ENCODE measurements around the gene OPCML.

The OPCML gene

DNA sequence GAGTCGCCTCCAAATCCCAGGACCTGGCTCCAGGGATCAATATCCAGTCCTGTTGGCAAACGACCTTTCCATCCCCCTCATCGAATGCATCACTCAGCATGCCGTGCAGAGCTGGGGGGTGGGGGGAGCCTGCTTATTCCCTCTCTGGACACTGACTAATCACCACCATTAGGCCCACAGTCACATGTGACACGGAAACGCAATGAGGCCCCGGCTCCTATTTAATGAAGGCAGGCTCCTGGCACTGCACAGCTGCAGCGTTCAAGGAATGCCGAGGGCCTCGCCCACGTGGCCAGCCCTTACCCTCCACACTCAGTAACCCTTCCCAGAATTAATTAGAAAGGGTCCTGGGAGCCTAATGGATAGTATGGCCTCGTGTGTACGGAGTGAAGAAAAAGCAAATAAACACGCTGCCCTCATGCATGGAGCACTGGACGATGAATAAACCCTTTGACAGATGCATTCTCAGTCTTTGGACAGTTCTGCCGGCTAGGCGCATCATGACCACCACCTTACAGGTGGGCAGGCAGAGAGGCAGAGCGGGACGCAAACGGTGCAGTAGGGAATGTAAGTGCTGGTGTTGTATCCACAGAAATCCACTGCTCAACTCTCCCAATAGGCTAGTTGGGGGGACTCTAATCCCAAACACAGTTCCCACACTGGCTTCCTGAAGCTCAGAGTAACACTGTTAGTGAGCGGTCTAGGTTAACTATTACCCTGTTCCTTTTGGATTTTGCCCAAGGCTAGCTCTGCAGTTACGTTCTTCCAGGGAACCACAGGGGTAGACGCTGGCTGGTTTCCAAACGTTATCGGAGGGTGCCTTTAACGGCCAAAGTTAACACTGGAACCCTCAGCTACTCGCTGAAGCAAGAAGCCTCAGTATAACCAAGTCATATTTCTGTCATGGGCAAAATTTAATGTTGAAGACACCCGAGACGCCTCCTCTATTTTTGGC lies 490.1 kb downstream of the OPCML start:
- no peak for DNase-seq (ENCODE audit: low read depth in 2 of 2, low spot score in 1 of 2)

DNA sequence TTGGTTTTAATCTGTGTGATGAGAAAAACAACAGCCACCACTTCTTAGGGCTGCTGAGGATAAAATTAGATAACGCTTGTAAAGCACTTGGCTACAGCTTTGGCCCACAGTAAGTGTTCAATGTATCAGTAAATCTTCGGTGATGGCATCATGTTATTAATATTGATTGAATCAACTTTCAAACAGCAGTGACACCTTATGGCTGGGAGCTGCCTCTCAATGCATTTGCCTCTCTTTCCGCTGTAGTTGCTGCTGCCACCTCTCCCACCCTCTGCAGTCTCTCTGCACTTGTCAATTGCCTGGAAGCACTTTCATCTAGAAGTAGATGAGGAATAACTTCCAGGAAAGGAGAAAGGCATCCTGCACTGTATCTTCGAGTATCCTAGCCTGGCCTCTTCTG lies 491.1 kb downstream of the OPCML start:
- no peak for DNase-seq (ENCODE audit: low read depth in 2 of 2, low spot score in 1 of 2)

DNA sequence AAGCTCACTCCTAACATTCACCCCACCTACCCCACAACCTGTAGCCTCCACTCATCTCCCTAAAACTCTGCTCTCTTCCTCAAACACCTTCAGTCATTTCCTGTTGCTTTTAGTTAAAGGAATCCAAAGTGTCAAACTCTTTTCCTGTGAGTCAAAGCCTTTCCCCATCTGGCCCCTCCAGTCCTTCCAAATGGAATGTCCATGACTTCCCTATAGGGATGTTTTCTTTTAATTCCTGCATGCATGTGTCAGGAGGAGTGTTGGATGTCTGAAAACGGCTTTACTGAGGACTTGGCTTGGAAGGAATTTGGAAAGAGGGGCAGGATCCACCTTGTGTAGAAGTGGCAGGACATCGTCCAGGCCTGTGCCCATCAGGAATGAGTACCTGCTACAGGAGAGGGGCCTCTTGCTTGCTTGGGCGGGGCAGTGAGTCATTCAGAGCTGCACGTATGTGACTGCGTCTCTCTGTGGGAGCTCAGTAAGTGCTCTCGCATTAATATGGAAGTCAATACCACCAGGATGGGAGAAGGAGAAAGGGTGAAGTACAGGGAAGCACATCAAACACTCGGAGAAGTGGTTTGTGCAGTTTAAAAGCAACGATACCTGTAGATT lies 491.9 kb downstream of the OPCML start:
- DNase-seq (ENCODE audit: low read depth in 2 of 2, low spot score in 1 of 2), result no peak

DNA sequence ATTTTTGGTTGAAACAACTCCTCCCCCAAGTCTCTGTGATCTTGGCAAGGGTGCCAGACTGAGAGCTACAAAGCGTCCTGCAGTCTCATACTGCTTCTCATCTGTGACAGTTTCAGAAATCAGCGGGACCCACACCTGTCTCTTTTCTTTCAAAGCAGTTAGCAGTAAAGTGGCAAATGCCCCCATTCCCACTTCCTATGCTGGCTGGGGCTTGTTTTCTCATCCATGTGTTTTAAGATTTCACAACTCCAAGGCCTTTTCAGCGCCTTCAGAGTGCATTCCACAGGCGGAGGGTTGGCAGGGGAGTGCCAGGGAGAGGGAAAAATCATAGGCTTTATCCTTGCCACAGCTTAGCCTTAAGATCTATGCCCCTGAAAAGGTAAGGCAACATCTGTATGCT lies 493.5 kb downstream of the OPCML start:
- DNase-seq (ENCODE audit: low read depth in 2 of 2, low spot score in 1 of 2), result no peak

DNA sequence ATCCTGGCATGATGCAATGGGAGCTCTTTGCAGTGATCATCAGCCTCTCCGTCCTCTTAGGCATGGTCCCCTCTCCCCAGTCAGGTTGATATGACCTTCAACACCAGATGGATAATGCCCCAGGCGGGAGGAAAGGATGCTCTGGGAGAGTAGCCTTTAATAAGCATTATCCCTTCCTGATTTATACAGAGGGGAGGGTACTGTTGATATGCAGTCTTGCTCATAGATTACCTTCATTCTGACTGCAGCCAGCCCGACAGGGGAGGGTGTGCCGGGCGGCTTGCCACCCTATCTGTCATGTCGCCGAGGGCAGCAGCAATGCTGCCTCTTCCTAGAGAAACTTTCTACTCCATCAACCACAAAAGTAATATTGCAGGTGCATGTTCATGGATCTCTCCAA lies 497.4 kb downstream of the OPCML start:
- DNase-seq (ENCODE audit: low read depth in 2 of 2, low spot score in 1 of 2), result no peak

DNA sequence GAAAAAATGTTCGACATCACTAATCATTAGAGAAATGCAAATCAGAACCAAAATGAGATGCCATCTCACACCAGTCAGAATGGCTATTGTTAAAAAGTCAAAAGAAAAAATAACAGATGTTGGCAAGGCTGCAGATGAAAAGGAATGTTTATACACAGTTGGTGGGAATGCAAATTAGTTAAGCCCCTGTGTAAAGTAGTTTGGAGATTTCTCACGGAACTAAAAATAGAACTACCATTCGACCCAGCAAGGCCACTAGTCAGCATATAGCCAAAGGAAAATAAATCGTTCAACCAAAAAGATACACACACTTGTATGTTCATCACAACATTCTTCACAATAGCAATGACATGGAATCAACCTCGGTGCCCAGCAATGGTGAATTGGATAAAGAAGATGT lies 503.2 kb downstream of the OPCML start:
- no peak for DNase-seq (ENCODE audit: low read depth in 2 of 2, low spot score in 1 of 2)

DNA sequence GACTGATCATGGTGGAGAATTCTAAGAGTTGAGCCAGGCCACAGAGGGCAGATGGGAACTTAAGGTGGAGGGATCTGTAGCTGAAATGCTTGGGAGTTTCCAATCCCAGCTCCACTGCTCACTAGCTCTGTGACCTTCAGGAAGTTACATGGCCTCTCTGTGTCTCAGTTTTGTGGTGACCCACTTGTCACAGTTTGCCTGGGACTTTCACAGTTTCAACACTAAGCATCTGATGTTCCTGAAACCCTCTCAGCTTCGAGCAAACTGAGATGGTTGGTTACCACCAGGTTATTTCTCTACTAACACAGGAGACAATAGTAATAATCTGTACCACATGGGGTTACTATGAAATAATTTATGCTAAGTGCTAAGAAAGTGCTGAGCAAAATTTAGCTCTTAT lies 505.3 kb downstream of the OPCML start:
- no peak for DNase-seq (ENCODE audit: low read depth in 2 of 2, low spot score in 1 of 2)

DNA sequence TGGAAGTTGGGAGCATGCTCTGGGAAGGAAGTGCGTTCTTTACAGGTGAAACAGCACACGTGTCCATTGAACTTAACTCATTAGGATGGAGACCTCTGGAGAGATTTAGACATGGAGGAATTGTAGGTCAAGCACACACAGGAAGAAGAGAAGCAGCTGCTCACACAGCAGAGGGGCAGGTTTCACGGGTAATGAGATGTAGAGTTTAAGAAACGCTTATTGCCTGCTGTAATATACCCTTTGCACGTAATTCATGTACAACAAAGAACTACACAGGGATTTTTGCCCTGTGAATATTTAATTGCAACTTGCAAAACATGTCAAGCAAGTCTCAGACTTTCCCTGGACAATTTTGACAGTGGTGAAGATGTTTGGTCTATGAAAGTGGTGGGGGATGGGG lies 508.0 kb downstream of the OPCML start:
- no peak for DNase-seq (ENCODE audit: low read depth in 2 of 2, low spot score in 1 of 2)

DNA sequence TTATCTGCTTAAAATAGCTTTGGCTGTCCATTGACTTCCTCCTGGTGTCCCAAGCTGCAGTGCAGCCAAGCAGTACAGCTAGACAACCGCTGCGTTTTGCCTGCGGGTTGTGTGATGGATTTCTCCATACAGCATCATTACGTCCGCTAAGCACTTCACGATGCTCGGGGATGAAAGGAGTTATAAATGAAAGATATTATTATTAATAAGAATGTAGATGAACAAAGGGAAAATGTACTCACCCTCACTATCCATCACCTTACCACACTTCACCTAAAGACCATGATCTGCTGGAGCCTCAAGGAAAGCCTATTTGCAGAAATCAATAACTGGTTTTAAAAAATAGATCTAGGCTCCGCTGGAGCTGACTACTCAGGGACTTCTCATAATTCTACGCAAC lies 509.1 kb downstream of the OPCML start:
- DNase-seq (ENCODE audit: low read depth in 2 of 2, low spot score in 1 of 2), result no peak

DNA sequence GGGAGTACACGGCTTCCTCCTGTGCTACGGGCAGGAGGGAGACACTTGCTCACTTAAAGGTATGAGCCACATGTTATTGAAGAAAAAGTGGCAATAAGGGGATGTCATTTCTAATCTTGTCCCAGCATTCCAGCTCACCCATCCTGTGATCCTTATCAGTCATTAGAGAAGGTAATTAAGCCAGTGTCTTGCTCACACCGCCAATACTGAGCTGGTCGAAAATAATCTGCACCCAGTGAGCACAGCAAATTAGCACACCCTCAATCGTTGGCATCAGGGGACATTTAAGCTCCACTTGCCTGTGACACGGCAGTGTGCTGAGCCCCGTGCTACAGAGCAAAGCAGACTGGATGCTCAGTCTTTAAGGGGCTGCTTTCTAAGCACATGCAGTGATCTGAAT lies 510.7 kb downstream of the OPCML start:
- DNase-seq (ENCODE audit: low read depth in 2 of 2, low spot score in 1 of 2), result no peak

DNA sequence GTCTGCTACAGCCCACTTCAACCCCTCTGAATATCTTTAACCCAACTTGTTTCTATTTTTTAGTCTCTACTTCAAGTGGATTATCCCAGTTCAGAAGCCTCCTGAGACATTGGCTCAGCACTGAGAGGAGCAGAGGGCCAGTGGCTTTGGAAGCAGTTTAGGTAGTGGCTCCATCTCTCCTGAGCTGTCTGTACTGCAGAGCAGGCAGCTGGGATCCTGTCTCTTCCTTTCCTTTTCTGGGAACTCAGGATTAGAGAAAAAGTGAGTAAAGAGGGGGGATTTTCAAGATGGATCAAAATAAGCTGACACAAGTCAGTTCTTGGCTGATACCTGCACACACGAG lies 512.0 kb downstream of the OPCML start:
- no peak for DNase-seq (ENCODE audit: low read depth in 2 of 2, low spot score in 1 of 2)

DNA sequence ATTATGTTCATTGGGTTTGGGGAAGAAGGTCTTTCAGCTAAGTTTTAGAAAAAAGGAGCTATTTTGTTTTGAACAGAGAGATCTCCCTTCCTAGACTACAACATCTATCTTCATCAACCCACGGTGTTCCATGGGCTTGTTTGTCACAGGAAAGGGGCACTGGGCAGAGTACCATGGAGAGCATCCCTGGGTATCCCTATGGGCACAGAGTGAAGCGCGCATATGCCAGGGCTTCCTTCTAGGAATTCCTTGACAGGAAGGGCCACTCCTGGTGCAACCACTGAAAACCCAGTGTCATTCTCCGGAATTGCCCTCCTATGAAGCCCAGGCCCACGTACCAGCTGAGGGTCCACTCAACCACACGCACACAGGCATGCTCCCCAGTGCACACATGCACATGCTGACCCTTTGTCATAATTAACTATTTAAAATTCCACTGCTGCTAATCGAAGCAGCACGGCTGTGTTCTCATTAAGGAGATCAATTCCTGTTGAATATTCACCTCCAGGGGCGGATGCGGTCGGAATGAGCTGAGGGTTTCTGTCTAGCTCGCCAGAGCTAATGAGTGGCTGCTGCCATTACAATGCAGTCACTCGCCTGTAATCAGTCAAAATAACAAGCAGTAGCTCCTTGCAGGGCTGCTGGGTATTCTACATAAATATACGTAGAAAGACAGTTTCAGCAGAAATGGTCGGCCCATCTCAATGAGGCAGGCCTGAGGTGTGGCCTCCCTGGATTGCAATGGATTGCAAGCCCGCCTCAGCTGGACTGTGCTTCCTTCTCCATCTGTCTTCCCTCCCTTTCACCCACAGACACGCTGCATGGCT lies 512.5 kb downstream of the OPCML start:
- no peak for DNase-seq (ENCODE audit: low read depth in 2 of 2, low spot score in 1 of 2)

DNA sequence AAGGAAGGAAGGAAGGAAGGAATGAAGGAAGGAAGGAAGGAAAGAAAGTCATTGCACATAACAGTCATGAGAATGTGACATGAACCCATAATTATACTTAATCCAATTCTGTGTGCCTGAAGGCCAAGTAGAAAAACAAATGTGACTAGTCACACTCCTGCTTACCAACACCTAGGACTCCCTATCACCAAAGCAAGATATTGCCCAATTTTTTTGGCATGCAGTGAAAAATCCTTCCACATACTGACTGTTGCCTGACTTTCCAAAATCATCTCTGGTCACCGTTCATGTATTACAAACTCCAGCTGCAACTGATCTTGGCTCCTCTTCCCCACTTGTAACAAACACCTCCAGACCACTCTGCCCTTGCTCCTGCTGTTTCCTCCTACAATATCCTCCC lies 516.8 kb downstream of the OPCML start:
- DNase-seq (ENCODE audit: low read depth in 2 of 2, low spot score in 1 of 2), result no peak

DNA sequence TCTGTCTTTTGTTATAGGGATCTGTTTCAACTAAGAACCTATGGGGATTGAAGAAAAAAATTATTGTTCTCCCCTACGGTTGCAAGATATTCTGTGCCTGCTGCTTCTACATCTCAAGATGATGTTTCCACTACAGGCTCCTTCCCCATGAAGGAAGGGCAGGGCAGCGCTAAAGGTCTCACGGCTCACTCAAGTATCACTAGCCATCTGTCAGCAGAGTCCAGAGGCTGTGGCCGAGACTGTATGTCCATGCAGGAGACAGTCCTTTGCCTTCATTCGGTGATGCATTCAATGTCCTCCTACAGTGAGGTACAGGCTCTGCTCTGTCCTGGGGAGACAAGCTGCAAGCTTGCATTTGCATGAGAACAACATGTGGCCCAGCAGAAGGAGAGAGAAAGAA lies 518.0 kb downstream of the OPCML start:
- DNase-seq (ENCODE audit: low read depth in 2 of 2, low spot score in 1 of 2), result no peak

DNA sequence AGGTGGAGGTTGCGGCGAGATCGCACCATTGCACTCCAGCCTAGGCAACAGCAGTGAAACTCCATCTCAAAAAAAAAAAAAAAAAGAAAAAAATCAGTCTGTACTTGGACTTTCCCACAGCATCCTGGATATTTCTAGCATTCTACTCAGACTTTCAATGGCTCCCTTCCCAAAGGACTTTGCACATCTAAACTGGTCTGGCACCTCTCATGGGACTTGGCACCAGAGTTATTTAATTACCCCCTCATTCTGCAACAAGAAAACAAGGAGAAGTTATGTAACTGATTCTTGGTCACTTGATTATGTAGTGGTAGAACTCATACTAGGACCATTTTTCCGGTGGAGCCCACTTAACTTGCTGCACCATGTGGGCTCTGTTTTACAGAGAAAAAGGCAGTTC lies 519.5 kb downstream of the OPCML start:
- DNase-seq (ENCODE audit: low read depth in 2 of 2, low spot score in 1 of 2), result no peak

DNA sequence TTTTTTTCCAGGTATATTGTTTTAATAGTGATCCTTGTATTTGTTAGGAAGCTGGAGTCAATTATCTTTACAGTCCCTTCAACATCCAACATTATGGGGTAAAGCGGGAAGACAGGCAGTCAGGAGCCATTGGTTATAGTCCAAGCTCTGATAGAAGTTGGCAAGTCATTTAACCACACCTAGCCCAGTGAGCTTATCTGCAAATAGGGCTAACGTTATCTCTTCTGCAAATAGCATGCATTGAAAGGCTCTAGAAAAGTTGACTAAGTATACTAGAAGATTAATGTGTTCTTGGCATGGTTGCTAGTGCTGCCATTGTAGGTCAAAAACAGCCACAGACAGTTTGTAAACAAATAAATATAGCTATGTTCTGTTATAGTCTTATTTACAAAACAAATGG lies 520.7 kb downstream of the OPCML start:
- no peak for DNase-seq (ENCODE audit: low read depth in 2 of 2, low spot score in 1 of 2)

DNA sequence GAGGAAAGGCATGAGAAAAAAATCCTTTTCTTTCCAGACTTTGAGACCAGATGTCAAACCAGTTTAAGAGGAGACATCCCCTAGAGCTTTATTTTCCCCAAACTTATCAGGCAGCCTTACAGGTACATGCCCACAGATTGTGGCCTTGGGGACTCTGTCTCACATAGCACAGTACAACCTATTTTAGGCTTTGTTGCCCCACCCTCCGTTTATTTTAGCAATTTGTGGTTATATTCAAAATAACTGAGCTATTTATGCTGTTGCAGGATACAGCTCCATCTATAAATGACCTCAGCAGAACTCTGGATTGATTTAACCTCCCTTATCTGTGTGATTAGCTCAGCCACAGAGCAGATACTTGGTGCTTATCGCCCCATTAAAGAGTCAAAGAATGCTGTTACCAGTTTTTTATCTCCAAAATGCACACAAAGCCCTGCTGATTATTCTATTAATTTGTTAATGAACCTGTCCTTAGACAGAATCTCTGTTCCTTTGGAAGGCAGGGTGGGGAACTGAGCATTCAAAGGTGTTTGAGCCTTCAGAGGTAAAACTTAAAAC lies 525.2 kb downstream of the OPCML start:
- DNase-seq (ENCODE audit: low read depth in 2 of 2, low spot score in 1 of 2), result no peak

DNA sequence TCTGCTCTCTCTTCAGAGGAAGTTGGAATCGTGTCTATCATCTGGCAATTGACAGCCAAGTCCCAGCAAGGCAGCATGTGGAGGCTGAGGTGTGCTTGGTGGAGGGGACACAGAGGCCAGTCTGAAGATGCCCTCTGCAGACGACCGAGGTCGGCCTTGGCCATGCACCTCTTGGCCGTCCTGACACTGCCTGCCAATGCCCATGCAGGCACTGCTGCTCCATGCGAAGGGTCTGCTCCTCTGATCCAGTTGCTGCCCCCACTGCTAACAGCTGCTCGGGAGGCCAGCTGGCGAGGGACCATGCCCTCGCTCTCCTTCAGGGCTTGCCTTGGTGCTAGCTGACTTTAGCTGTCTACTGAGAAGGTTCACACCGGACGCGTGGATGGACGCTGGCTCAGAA lies 527.9 kb downstream of the OPCML start:
- DNase-seq (ENCODE audit: low read depth in 2 of 2, low spot score in 1 of 2), result no peak

DNA sequence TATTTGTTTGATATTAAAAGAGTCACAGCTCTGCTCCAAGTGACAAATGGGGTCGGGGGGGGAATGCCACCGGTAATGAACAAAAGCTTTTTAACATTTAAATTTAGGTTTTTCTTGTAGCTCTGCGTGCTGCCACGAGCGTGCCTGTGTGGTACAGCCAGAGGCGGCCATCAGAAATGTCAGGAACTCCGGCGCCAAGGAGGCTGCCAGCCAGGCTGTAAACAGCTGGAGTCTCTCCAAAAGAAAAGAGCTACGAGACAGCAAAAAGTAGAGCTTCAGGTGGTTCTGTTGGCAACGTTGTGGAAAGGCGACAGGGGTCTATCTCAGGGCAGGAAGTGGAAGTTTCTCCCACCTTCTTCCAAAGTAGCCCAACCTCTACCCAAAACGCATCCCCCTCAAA lies 532.8 kb downstream of the OPCML start:
- no peak for DNase-seq (ENCODE audit: low read depth in 2 of 2, low spot score in 1 of 2)

DNA sequence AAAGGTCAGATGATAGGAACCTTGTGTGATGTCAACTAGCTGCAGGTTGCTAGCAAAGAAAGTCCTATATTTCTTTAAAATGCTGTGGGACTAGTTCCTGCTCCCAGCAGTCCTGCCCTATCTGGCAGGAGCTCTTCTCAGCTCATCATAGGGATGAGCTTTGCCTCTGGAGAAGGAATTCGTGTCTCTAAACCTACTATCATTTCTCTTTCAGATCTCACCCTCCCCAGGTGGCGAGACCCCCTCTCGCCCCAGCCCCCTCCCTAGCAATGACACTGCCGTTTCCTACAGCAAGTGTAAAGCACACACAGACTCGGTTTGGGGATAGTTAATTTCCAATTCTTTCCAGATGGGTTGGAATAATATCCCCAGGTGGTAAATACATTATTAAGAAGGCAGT lies 533.3 kb downstream of the OPCML start:
- no peak for DNase-seq (ENCODE audit: low read depth in 2 of 2, low spot score in 1 of 2)

DNA sequence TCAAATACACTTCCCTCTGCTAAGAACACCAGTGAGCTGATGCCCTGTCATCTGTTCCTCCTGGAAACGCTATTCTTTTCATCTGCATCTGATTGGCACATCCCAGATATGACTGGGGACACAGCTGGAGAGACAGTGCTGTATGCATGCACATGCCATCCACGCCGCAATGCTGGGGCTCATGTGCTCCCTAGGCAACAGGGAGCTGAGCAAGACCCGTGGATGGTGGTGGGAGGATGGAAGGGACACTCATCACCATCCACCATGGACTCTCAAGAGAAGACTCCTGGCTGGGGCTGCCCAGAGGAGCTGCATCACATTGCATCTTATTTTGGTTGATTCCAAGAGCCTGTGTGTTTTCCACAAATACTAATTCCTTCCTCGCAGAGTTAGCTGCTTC lies 534.9 kb downstream of the OPCML start:
- no peak for DNase-seq (ENCODE audit: low read depth in 2 of 2, low spot score in 1 of 2)

DNA sequence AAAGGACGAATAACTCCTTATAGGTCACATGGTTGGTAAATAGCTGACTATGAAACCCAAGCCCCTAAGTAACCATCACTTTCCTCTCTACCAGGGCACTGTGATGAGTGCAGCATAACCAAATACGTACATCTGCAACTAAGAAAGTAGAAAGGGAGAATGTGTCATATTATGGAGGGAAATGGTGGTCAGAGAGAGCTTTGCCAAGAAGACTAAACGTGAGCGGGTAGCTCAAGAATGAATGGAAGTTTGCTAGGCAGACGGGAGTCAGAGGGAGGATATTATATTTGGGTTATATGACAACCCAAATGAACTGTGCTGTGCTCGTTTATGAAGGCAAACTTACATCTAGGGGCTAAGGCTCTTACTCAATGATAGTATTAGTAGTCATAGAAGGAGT lies 537.3 kb downstream of the OPCML start:
- DNase-seq (ENCODE audit: low read depth in 2 of 2, low spot score in 1 of 2), result no peak

All from stimulated activated CD8-positive, alpha-beta memory T cell treated with anti-CD3 and anti-CD28 coated beads, Interleukin-4, amount 100 ng/mL, for 1 hour (primary cell).